Transverse colon (tissue), 4 donors: Measurements from ENCODE around the gene NBEA. TPM values are rescaled to one million over a fixed set of nuclear protein-coding genes. Genes with fewer than 3 reads are reported as not detected.

Source experiments
- DNase-seq: peaks from one replicate; pipeline ENCODE4 v3.0.0-alpha.2; 2019
- H3K27ac ChIP-seq, 4 donors: fragments of 200-600 bp; sonication (generic); 2 replicates each; pipeline ENCODE4 v1.5.1; 2016 to 2018; ENCODE audit warnings: inconsistent platforms in 4 of 4
- H3K27me3 ChIP-seq: fragments of 200-600 bp; sonication (generic); 2 replicates; pipeline ENCODE4 v1.5.1; 2017; ENCODE audit warnings: inconsistent platforms
- H3K36me3 ChIP-seq, 4 donors: fragments of 200-600 bp; sonication (generic); 2 replicates each; pipeline ENCODE4 v1.5.1; 2017 to 2019; ENCODE audit warnings: inconsistent platforms in 4 of 4
- H3K4me1 ChIP-seq, 4 donors: fragments of 200-600 bp; sonication (generic); 2 replicates each; pipeline ENCODE4 v1.5.1; 2017 to 2020; ENCODE audit warnings: inconsistent platforms in 4 of 4
- H3K4me3 ChIP-seq, 4 donors: fragments of 200-600 bp; sonication (generic); 1 replicate in 1 of 4; 2 replicates in 3 of 4; pipeline versions ENCODE4 v1.5.1 to v1.6.1; 2017 to 2019; ENCODE audit warnings: inconsistent platforms in 4 of 4
- H3K9me3 ChIP-seq, 2 donors: fragments of 200-600 bp; sonication (generic); 2 replicates each; pipeline ENCODE4 v1.5.1; 2017 to 2019; ENCODE audit warnings: inconsistent platforms in 2 of 2
- EP300 ChIP-seq: sonication (generic); formaldehyde crosslinking; IDR thresholded peaks from one replicate; pipeline ENCODE4 v1.6.1; 2017; ENCODE audit warnings: antibody characterized with exemption, low read depth
- POLR2A ChIP-seq: fragments of 450-650 bp; IDR thresholded peaks from one replicate; pipeline ENCODE4 v1.6.1; 2016; ENCODE audit warnings: antibody characterized with exemption, mild to moderate bottlenecking, moderate library complexity
- POLR2AphosphoS5 ChIP-seq, 3 donors: sonication (generic); formaldehyde crosslinking; IDR thresholded peaks; one replicate each; pipeline ENCODE4 v1.6.1; 2016; ENCODE audit warnings: antibody characterized with exemption in 3 of 3
- WGBS, 2 donors: methylation state at CpG; one replicate each; pipeline ENCODE4 v1.1.5; 2018; ENCODE audit warnings: low coverage in 1 of 2; 5-methylcytosine and 5-hydroxymethylcytosine counted together
- in situ Hi-C, 4 donors: fragments of 200-750 bp; cut with MboI; loops; one replicate each; pipeline versions ENCODE4 v1.15.0 to v1.15.1; 2017; ENCODE audit warnings: low sequenced_read_pairs in 3 of 4, low pct_ligation_motif_present in 1 of 4, low pct_unique_long_range_greater_than_20kb in 1 of 4
- intact Hi-C: fragments of 100-400 bp; cut with DNase I; formaldehyde crosslinking; loops from one replicate; pipeline ENCODE4 v1.15.1; 2023; ENCODE audit warnings: low total_unique reads
- total RNA-seq, 4 donors: library from RNA; depleted of rRNA; stranded (reverse); fragments of >200 nt; gene quantifications; one replicate each; pipeline ENCODE4 v1.1.0, GENCODE V29; 2016
- TF ChIP-seq, protein P1 (sequence below), 5 experiments: fragments of 200-600 bp in 3 of 5; fragments of 450-650 bp in 2 of 5; sonication (generic) in 3 of 5; IDR thresholded peaks; 1 replicate in 2 of 5; 2 replicates in 3 of 5; pipeline ENCODE4 v1.5.1; 2016 to 2017; ENCODE audit warnings: antibody characterized with exemption in 5 of 5, inconsistent platforms in 3 of 5, mild to moderate bottlenecking in 2 of 5, moderate library complexity in 1 of 5

NBEA gene
- total RNA-seq, 4 donors from 2014 or later = 8.2 to 21.1 (median 12.5) TPM

- no peaks in the 10 kb centered on the region for H3K4me1 ChIP-seq
- H3K27ac ChIP-seq = no peak overlapping the region
- WGBS, 2 donors = 74 to 81% methylated on average over 3 to 9 of the region's 9 CpGs
- no peaks in the 10 kb centered on the region for H3K36me3 ChIP-seq
- no peak overlapping the region for H3K4me3 ChIP-seq
- intact Hi-C loops (loop anchor here (10.0 kb wide), 1 partner anchor 80 kb away; no protein-coding TSS in a partner anchor), in situ Hi-C loops (no loop called here)
- no peaks in the 10 kb centered on the region for H3K9me3 ChIP-seq
- H3K27me3 ChIP-seq = peaks cover 5% of the 10 kb centered on the region
- no peak for DNase-seq
- TF ChIP-seq POLR2AphosphoS5 (IDR thresholded peaks at IDR 0.05) (no peak), EP300 (no peak)
- TF ChIP-seq, protein P1, sequence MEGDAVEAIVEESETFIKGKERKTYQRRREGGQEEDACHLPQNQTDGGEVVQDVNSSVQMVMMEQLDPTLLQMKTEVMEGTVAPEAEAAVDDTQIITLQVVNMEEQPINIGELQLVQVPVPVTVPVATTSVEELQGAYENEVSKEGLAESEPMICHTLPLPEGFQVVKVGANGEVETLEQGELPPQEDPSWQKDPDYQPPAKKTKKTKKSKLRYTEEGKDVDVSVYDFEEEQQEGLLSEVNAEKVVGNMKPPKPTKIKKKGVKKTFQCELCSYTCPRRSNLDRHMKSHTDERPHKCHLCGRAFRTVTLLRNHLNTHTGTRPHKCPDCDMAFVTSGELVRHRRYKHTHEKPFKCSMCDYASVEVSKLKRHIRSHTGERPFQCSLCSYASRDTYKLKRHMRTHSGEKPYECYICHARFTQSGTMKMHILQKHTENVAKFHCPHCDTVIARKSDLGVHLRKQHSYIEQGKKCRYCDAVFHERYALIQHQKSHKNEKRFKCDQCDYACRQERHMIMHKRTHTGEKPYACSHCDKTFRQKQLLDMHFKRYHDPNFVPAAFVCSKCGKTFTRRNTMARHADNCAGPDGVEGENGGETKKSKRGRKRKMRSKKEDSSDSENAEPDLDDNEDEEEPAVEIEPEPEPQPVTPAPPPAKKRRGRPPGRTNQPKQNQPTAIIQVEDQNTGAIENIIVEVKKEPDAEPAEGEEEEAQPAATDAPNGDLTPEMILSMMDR (IDR thresholded peaks at IDR 0.05) = no peak
Observed at GRCh38 chr13:35714588-35715377, 772.7 kb downstream of the NBEA start.

- intact Hi-C loops = loop anchor here (10.0 kb wide), 1 partner anchor 81 kb away; no protein-coding TSS in a partner anchor
- Histone ChIP-seq H3K27ac (no peak overlapping the region), H3K4me3 (no peak overlapping the region), H3K4me1 (peaks cover 0 to 7% (median 5%) of the 10 kb centered on the region in 4 donors), H3K27me3 (peaks cover 5% of the 10 kb centered on the region), H3K36me3 (no peaks in the 10 kb centered on the region), H3K9me3 (no peaks in the 10 kb centered on the region)
- 18 to 77% methylated on average over 2 to 4 of the region's 4 CpGs for WGBS, 2 donors
- DNase-seq = no peak
- in situ Hi-C loops = no loop called here
- no peak for TF ChIP-seq POLR2AphosphoS5 (IDR thresholded peaks at IDR 0.05)
- TF ChIP-seq POLR2A = no peak
- no peak for TF ChIP-seq EP300
- TF ChIP-seq, protein P1 (IDR thresholded peaks at IDR 0.05) = no peak
Observed at GRCh38 chr13:35716186-35716585, 774.1 kb downstream of the NBEA start.

- no peak for DNase-seq
- intact Hi-C loops = loop anchor here (10.0 kb wide), 1 partner anchor 82 kb away; no protein-coding TSS in a partner anchor
- Histone ChIP-seq H3K4me1 (peaks cover 0 to 10% (median 5%) of the 10 kb centered on the region in 4 donors), H3K36me3 (no peaks in the 10 kb centered on the region), H3K9me3 (no peaks in the 10 kb centered on the region), H3K27ac (no peak overlapping the region), H3K4me3 (no peak overlapping the region), H3K27me3 (peaks cover 5% of the 10 kb centered on the region)
- WGBS, 2 donors = 40 to 93% methylated on average over 1 to 15 of the region's 15 CpGs
- TF ChIP-seq EP300 = no peak
- TF ChIP-seq, protein P1 (IDR thresholded peaks at IDR 0.05) = no peak
- TF ChIP-seq POLR2A = no peak
- no peak for TF ChIP-seq POLR2AphosphoS5 (IDR thresholded peaks at IDR 0.05)
- in situ Hi-C loops = no loop called here
Observed at GRCh38 chr13:35716729-35717128, 774.7 kb downstream of the NBEA start.

GRCh38 chr13:35718084-35718483 is 776.0 kb downstream of the NBEA start:
- in situ Hi-C loops (no loop called here), intact Hi-C loops (loop anchor here (10.0 kb wide), 1 partner anchor 83 kb away; no protein-coding TSS in a partner anchor)
- DNase-seq = no peak
- no peak overlapping the region for H3K4me3 ChIP-seq
- 53 to 73% methylated on average over 5 of the region's 5 CpGs for WGBS, 2 donors
- H3K27me3 ChIP-seq = peaks cover 5% of the 10 kb centered on the region
- no peaks in the 10 kb centered on the region for H3K36me3 ChIP-seq
- peaks cover under 1 to 18% (median 8%) of the 10 kb centered on the region in 4 donors for H3K4me1 ChIP-seq
- no peaks in the 10 kb centered on the region for H3K9me3 ChIP-seq
- no peak overlapping the region for H3K27ac ChIP-seq
- TF ChIP-seq POLR2A (no peak), EP300 (no peak), POLR2AphosphoS5 (IDR thresholded peaks at IDR 0.05) (no peak)
- TF ChIP-seq, protein P1 (IDR thresholded peaks at IDR 0.05) = no peak
